NK-92 treated with Interleukin-12 subunit alpha and Interleukin-12 subunit beta, amount 100 ng/mL, for 24 hours (cell line): ENCODE measurements around the gene PIEZO2.
"Not testable (repeated sequence)": the region's sequence is repeated elsewhere in the genome, so short reads cannot be mapped to it uniquely, and the experiment has no call there.

ENCODE experiments used
- DNase-seq: peaks from one replicate; lab custom pipeline; 2025; lab: John Stamatoyannopoulos, UW

PIEZO2 gene

GRCh38 chr18:10681581-10682367 is 467.6 kb downstream of the PIEZO2 start:
- no peak for DNase-seq

GRCh38 chr18:10680271-10680596 is 469.1 kb downstream of the PIEZO2 start:
- no peak for DNase-seq

- DNase-seq, result no peak
Observed at GRCh38 chr18:10679557-10680270, 469.7 kb downstream of the PIEZO2 start.

- no peak for DNase-seq
Observed at GRCh38 chr18:10671441-10671840, 477.9 kb downstream of the PIEZO2 start.

- no peak for DNase-seq
Observed at GRCh38 chr18:10670856-10671255, 478.5 kb downstream of the PIEZO2 start.

GRCh38 chr18:10669441-10670100 is 479.8 kb downstream of the PIEZO2 start:
- no peak for DNase-seq

GRCh38 chr18:10663750-10664149 is 485.6 kb downstream of the PIEZO2 start:
- no peak for DNase-seq

GRCh38 chr18:10661317-10661716 is 488.1 kb downstream of the PIEZO2 start:
- no peak for DNase-seq

- DNase-seq, result no peak
Observed at GRCh38 chr18:10660179-10660884, 489.0 kb downstream of the PIEZO2 start.

GRCh38 chr18:10659594-10659993 is 489.8 kb downstream of the PIEZO2 start:
- DNase-seq, result no peak

- DNase-seq, result no peak
Observed at GRCh38 chr18:10659000-10659399, 490.4 kb downstream of the PIEZO2 start.

GRCh38 chr18:10644003-10644402 is 505.4 kb downstream of the PIEZO2 start:
- not testable (repeated sequence) for DNase-seq

- not testable (repeated sequence) for DNase-seq
Observed at GRCh38 chr18:10642915-10643524, 506.3 kb downstream of the PIEZO2 start.

GRCh38 chr18:10638539-10638885 is 510.9 kb downstream of the PIEZO2 start:
- DNase-seq, result not testable (repeated sequence)

GRCh38 chr18:10637858-10638538 is 511.4 kb downstream of the PIEZO2 start:
- not testable (repeated sequence) for DNase-seq

- not testable (repeated sequence) for DNase-seq
Observed at GRCh38 chr18:10629076-10629475, 520.3 kb downstream of the PIEZO2 start.

GRCh38 chr18:10626606-10627213 is 522.7 kb downstream of the PIEZO2 start:
- DNase-seq, result not testable (repeated sequence)

GRCh38 chr18:10623606-10624005 is 525.8 kb downstream of the PIEZO2 start:
- DNase-seq, result not testable (repeated sequence)

GRCh38 chr18:10622982-10623381 is 526.4 kb downstream of the PIEZO2 start:
- DNase-seq, result not testable (repeated sequence)

GRCh38 chr18:10620670-10621329 is 528.6 kb downstream of the PIEZO2 start:
- DNase-seq, result not testable (repeated sequence)
